HFF-Myc (cell line): Measurements from ENCODE around the gene SORBS1.

Source experiments
- DNase-seq: peaks from one replicate; pipeline ENCODE4 v3.0.0-alpha.2; 2011; ENCODE audit warnings: low read depth; ENCODE audit errors: extremely low read depth
- H3K4me3 ChIP-seq: replicated peaks from 2 replicates; pipeline ENCODE4 v1.5.1; 2011; ENCODE audit warnings: low read depth, mild to moderate bottlenecking, control low read depth, low read length
- CTCF ChIP-seq: IDR thresholded peaks from 2 replicates; pipeline ENCODE4 v1.5.1; 2012; ENCODE audit warnings: mild to moderate bottlenecking, low read depth, low read length, control low read depth; ENCODE audit errors: missing control alignments

SORBS1 gene

GRCh38 chr10:95263864-95264226, 297.3 kb downstream of the SORBS1 start:
- no peak for DNase-seq
- no peak overlapping the region for H3K4me3 ChIP-seq
- TF ChIP-seq CTCF: no peak

- DNase-seq: no peak
- no peak for TF ChIP-seq CTCF
- no peak overlapping the region for H3K4me3 ChIP-seq
Measured at GRCh38 chr10:95262763-95263518, 298.2 kb downstream of the SORBS1 start.

GRCh38 chr10:95261926-95262325, 299.2 kb downstream of the SORBS1 start:
- TF ChIP-seq CTCF: no peak
- H3K4me3 ChIP-seq: no peak overlapping the region
- DNase-seq: no peak
